Endothelial cell of umbilical vein (primary cell): ENCODE results near the gene GFPT1. TPM values are rescaled to one million over a fixed set of nuclear protein-coding genes. Genes with fewer than 3 reads are reported as not detected.

Experiments used
- BruUV-seq: library from RNA; stranded (reverse); fragments of 400-500 nt; replicated peaks from 2 replicates; lab custom pipeline; 2021; lab: Mats Ljungman, UMichigan
- CTCF ChIA-PET: fragments of 300-600, 350-600 bp; sonication (Branson Sonifier 250); formaldehyde crosslinking; loops from one replicate; lab custom pipeline; 2021; ENCODE audit warnings: antibody characterized with exemption, inconsistent platforms; lab: Charles Lee
- POLR2A ChIA-PET: fragments of 300-600, 350-600 bp; sonication (Branson Sonifier 250); formaldehyde crosslinking; loops from one replicate; lab custom pipeline; 2021; ENCODE audit warnings: antibody characterized with exemption, inconsistent platforms; lab: Charles Lee
- DNase-seq: peaks from one replicate; pipeline ENCODE4 v3.0.0-alpha.2; 2011; ENCODE audit warnings: low read depth, low spot score
- FAIRE-seq: peaks from 2 replicates; lab custom pipeline; 2011; peaks lifted over from hg19 to GRCh38; lab: Jason Lieb, UNC
- H2AFZ ChIP-seq: 2 replicates; pipeline ENCODE4 v1.6.0; 2012; ENCODE audit warnings: low read depth, low read length, control low read depth, inconsistent platforms
- H3K27ac ChIP-seq: 2 replicates; pipeline ENCODE4 v1.5.1; 2011; ENCODE audit warnings: low read depth, mild to moderate bottlenecking, control low read depth, low read length, moderate library complexity; ENCODE audit not compliant: insufficient read depth
- H3K27me3 ChIP-seq, 2 experiments: 2 replicates each; pipeline versions ENCODE4 v1.6.0 to v1.6.1; 2011; ENCODE audit warnings: low read length in 2 of 2, mixed read lengths in 1 of 2; ENCODE audit not compliant: control insufficient read depth in 2 of 2, insufficient read depth in 2 of 2
- H3K36me3 ChIP-seq, 2 experiments: 2 replicates in 1 of 2; 3 replicates in 1 of 2; pipeline ENCODE4 v1.5.1; 2011; ENCODE audit warnings: low read length in 2 of 2, mild to moderate bottlenecking in 1 of 2, moderate library complexity in 1 of 2; ENCODE audit not compliant: control insufficient read depth in 2 of 2, insufficient read depth in 2 of 2; ENCODE audit errors: extremely low read depth in 1 of 2
- H3K4me1 ChIP-seq: 3 replicates; pipeline ENCODE4 v1.5.1; 2011; ENCODE audit warnings: mild to moderate bottlenecking, low read length; ENCODE audit not compliant: control insufficient read depth, insufficient read depth; ENCODE audit errors: extremely low read depth
- H3K4me2 ChIP-seq: 2 replicates; pipeline ENCODE4 v1.6.1; 2011; ENCODE audit warnings: low read length, control low read depth, mixed read lengths; ENCODE audit not compliant: insufficient read depth
- H3K4me3 ChIP-seq, 3 experiments: fragments of 200-600 bp in 1 of 3; sonication (generic), shearing (Covaris generic) in 1 of 3; replicated peaks in 1 of 3; 2 replicates each; pipeline ENCODE4 v1.5.1; 2011 to 2016; ENCODE audit warnings: control low read depth in 3 of 3, low read length in 3 of 3, mild to moderate bottlenecking in 2 of 3, inconsistent platforms in 1 of 3, low read depth in 1 of 3, moderate library complexity in 1 of 3; ENCODE audit not compliant: insufficient read depth in 1 of 3
- H3K79me2 ChIP-seq: 2 replicates; pipeline ENCODE4 v1.6.0; 2012; ENCODE audit warnings: low read length, inconsistent platforms; ENCODE audit not compliant: control insufficient read depth, insufficient read depth
- H3K9ac ChIP-seq: replicated peaks from 2 replicates; pipeline ENCODE3; 2011; ENCODE audit warnings: low read length, control low read depth; ENCODE audit not compliant: insufficient read depth; ENCODE audit errors: extremely low read depth
- H3K9me1 ChIP-seq: replicated peaks from 3 replicates; pipeline ENCODE4 v1.6.0; 2011; ENCODE audit warnings: mild to moderate bottlenecking, low read length; ENCODE audit not compliant: control insufficient read depth, insufficient read depth; ENCODE audit errors: extremely low read depth
- H3K9me3 ChIP-seq: replicated peaks from 2 replicates; pipeline ENCODE4 v1.5.1; 2012; ENCODE audit warnings: low read length, inconsistent platforms; ENCODE audit not compliant: control insufficient read depth, insufficient read depth
- H4K20me1 ChIP-seq: replicated peaks from 2 replicates; pipeline ENCODE3; 2011; ENCODE audit warnings: mild to moderate bottlenecking, low read length; ENCODE audit not compliant: control insufficient read depth, insufficient read depth; ENCODE audit errors: extremely low read depth
- CTCF ChIP-seq, 2 donors: IDR thresholded peaks; 1 replicate in 1 of 2; 2 replicates in 1 of 2; pipeline ENCODE4 v1.5.1; 2011; ENCODE audit warnings: low read length in 2 of 2, mild to moderate bottlenecking in 2 of 2, moderate library complexity in 2 of 2, control low read depth in 1 of 2, inconsistent platforms in 1 of 2, low read depth in 1 of 2; ENCODE audit not compliant: insufficient read depth in 1 of 2; ENCODE audit errors: extremely low read depth in 1 of 2
- EZH2 ChIP-seq: IDR thresholded peaks from 2 replicates; pipeline ENCODE4 v1.6.1; 2012; ENCODE audit warnings: borderline replicate concordance, low read depth, mild to moderate bottlenecking, moderate library complexity, low read length, inconsistent platforms; ENCODE audit not compliant: severe bottlenecking
- FOS ChIP-seq: IDR thresholded peaks from 2 replicates; pipeline ENCODE4 v1.6.1; 2011; ENCODE audit warnings: mild to moderate bottlenecking, low read length, moderate library complexity, borderline replicate concordance; ENCODE audit not compliant: insufficient read depth
- GATA2 ChIP-seq: IDR thresholded peaks from 2 replicates; pipeline ENCODE4 v1.7.0; 2011; ENCODE audit warnings: low read depth, mild to moderate bottlenecking, moderate library complexity, mixed read lengths, low read length; ENCODE audit not compliant: insufficient read length, insufficient read depth
- JUN ChIP-seq: IDR thresholded peaks from 2 replicates; pipeline ENCODE4 v1.6.1; 2011; ENCODE audit warnings: borderline replicate concordance, low read depth; ENCODE audit not compliant: insufficient read length, insufficient read depth
- MAX ChIP-seq: IDR thresholded peaks from 2 replicates; pipeline ENCODE4 v1.6.1; 2011; ENCODE audit not compliant: insufficient read depth, insufficient read length
- MYC ChIP-seq: IDR thresholded peaks from one replicate; pipeline ENCODE4 v1.6.1; 2011; ENCODE audit warnings: mild to moderate bottlenecking, low read depth, low read length
- POLR2A ChIP-seq: IDR thresholded peaks from 2 replicates; pipeline ENCODE4 v1.6.1; 2012; ENCODE audit warnings: low read depth, mild to moderate bottlenecking, control low read depth, low read length
- POLR2AphosphoS5 ChIP-seq: IDR thresholded peaks from 2 replicates; pipeline ENCODE4 v1.6.1; 2012; ENCODE audit warnings: low read depth, mild to moderate bottlenecking, control low read depth, low read length, moderate library complexity; ENCODE audit not compliant: insufficient read depth
- dilution Hi-C: fragments of 300-500 bp; cut with MboI; formaldehyde crosslinking; loops from one replicate; pipeline ENCODE4 v1.15.0; 2019; ENCODE audit warnings: low sequenced_read_pairs; ENCODE audit not compliant: extremely low pct_ligation_motif_present
- intact Hi-C: fragments of 100-400 bp; cut with micrococcal nuclease; formaldehyde crosslinking; loops from one replicate; pipeline ENCODE4 v1.10.0; 2022
- polyA plus RNA-seq, 4 experiments: library from polyadenylated mRNA; depleted of rRNA in 3 of 4; stranded (reverse) in 3 of 4; unstranded in 1 of 4; fragments of >200 nt; gene quantifications; 2 replicates each; pipeline versions ENCODE4 v1.2.1 to v1.2.3, GENCODE V29; 2011 to 2012; ENCODE audit warnings: missing spikeins in 1 of 4
- total RNA-seq: library from RNA; stranded (reverse); gene quantifications from 2 replicates; pipeline ENCODE4 v1.2.3, GENCODE V29; 2021

The GFPT1 gene
- total and polyA plus RNA-seq, 2 donors (not counting 3 experiments of a cell fraction or from before 2014, with no cell fraction given): 8.8 to 38.7 TPM

GRCh38 chr2:69288429-69288828 lies 98.6 kb downstream of the GFPT1 start:
- Histone ChIP-seq H3K9me3 (no peaks in the 10 kb centered on the region), H3K4me3 (no peak overlapping the region), H2AFZ (no peak overlapping the region), H3K27me3 (no peaks in the 10 kb centered on the region), H3K9me1 (no peaks in the 10 kb centered on the region), H3K36me3 (no peaks in the 10 kb centered on the region), H4K20me1 (no peaks in the 10 kb centered on the region), H3K4me2 (no peak overlapping the region), H3K27ac (no peak overlapping the region), H3K79me2 (no peaks in the 10 kb centered on the region), H3K9ac (no peak overlapping the region), H3K4me1 (no peaks in the 10 kb centered on the region)
- dilution Hi-C loops (no loop called here), intact Hi-C loops (no loop called here)
- CTCF ChIA-PET: interaction anchor here (1.0 to 1.3 kb wide), 2 partner anchors 11 to 23 kb away, joined by 3 to 4 read pairs; no protein-coding TSS in a partner anchor
- DNase-seq (no peak), FAIRE-seq (no peak)
- no peak for TF ChIP-seq MYC
- no peak for TF ChIP-seq FOS
- TF ChIP-seq GATA2: no peak
- no peak for TF ChIP-seq POLR2AphosphoS5
- TF ChIP-seq CTCF (IDR thresholded peaks at IDR 0.05; ENCODE audit: extremely low read depth in 1 of 2, insufficient read depth in 1 of 2, low read depth in 1 of 2, low read length in 2 of 2): no peak
- TF ChIP-seq EZH2: no peak
- TF ChIP-seq POLR2A: no peak
- TF ChIP-seq JUN: no peak
- TF ChIP-seq MAX: no peak
- POLR2A ChIA-PET: no interaction called here
- BruUV-seq: no TSS peak
